ENCODE results near the gene ZNG1F.
"Not testable (repeated sequence)": the region's sequence is repeated elsewhere in the genome, so short reads cannot be mapped to it uniquely, and the experiment has no call there.

- TF ChIP-seq, protein P1, sequence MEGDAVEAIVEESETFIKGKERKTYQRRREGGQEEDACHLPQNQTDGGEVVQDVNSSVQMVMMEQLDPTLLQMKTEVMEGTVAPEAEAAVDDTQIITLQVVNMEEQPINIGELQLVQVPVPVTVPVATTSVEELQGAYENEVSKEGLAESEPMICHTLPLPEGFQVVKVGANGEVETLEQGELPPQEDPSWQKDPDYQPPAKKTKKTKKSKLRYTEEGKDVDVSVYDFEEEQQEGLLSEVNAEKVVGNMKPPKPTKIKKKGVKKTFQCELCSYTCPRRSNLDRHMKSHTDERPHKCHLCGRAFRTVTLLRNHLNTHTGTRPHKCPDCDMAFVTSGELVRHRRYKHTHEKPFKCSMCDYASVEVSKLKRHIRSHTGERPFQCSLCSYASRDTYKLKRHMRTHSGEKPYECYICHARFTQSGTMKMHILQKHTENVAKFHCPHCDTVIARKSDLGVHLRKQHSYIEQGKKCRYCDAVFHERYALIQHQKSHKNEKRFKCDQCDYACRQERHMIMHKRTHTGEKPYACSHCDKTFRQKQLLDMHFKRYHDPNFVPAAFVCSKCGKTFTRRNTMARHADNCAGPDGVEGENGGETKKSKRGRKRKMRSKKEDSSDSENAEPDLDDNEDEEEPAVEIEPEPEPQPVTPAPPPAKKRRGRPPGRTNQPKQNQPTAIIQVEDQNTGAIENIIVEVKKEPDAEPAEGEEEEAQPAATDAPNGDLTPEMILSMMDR (IDR thresholded peaks at IDR 0.05): not testable (repeated sequence)
- not testable (repeated sequence) for TF ChIP-seq REST (IDR thresholded peaks at IDR 0.05); CEBPB (IDR thresholded peaks at IDR 0.05); MAX (IDR thresholded peaks at IDR 0.05); EP300 (IDR thresholded peaks at IDR 0.05); POLR2A (IDR thresholded peaks at IDR 0.05; ENCODE audit: low read length); TP53 (CRISPR knock-in tag; IDR thresholded peaks at IDR 0.05); HDAC2 (IDR thresholded peaks at IDR 0.05); SMC3 (IDR thresholded peaks at IDR 0.05); POLR2AphosphoS2 (conservative IDR thresholded peaks at IDR 0.05; ENCODE audit: low read length); NPAS2 (CRISPR knock-in tag; IDR thresholded peaks at IDR 0.05; ENCODE audit: borderline replicate concordance); MAZ (IDR thresholded peaks at IDR 0.05; ENCODE audit: borderline replicate concordance, low read depth, low read length)
Observed at GRCh38 chr9:41234221-41234620, 45.1 kb upstream of the ZNG1F start.
